AG08396 (cell line): Measurements from ENCODE around the gene CAMK2B.

Experiments used
- DNase-seq: peaks from one replicate; pipeline ENCODE4 v3.0.0; 2012; ENCODE audit warnings: low spot score, mixed read lengths

The CAMK2B gene

DNA sequence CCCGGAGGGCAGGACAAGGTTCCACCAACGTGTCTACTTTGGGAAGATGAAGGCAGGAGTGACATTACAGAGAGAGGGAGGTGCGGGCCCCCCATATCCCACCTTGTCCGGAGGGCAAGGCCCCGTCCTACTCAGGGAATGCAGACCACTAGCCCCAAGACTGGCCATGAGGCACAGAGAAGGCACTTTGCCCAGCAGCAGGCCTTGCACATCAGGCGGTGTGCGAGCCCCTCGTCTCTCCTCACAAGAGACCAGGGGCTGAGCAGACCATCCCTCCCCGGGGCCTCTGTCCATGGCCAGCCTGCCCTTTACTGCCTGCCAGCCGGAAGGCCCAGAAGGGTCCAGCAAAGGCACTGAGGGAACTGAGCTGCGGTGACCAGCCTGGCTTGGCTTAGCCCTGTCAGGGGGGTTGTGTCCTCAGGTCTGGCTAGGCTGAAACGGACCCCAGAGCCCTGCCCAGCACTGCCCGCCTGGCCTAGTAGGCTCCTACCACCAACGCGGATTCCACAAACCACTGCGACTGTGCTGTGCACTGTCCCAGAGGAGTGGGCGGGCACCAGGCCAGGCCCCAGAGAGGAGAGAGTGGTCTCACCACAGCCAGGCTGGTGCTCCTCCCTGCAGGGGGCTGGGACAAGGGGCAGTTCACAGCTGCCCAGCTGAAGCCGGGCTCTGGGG lies 16.7 kb downstream of the CAMK2B start:
- peak; percentile 11 for DNase-seq

DNA sequence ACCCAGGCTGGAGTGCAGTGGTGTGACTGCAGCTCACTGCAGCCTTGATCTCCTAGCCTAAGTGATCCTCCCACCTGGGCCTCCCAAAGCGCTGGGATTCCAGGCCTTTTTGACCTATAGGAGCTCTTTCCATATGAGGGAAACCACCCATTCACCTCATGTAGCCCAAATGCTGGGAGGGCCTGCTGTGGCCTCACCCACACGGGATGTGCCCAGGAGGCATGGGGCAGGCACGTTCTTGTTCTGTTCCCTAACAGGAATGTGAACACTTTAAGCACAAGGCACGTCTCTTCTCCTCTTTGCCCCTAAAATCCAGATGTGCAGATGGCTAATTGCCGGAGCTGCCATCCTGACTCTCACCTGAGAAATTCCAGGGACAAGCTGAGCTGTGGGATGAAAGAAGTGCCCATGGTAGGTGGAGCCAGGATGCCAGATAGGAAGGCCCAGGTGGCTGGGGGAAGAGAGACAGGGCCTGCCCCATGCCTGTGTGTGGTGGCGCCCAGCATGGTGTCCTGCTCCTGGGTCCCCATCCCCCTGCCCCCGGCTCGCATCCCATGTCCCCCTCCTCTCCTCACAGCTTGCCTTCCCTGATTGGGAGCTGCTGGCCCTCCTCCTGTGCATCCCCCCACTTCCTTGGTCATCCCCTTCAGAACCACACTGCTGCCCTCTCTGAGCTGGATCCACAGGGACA lies 17.3 kb downstream of the CAMK2B start:
- DNase-seq = no peak

DNA sequence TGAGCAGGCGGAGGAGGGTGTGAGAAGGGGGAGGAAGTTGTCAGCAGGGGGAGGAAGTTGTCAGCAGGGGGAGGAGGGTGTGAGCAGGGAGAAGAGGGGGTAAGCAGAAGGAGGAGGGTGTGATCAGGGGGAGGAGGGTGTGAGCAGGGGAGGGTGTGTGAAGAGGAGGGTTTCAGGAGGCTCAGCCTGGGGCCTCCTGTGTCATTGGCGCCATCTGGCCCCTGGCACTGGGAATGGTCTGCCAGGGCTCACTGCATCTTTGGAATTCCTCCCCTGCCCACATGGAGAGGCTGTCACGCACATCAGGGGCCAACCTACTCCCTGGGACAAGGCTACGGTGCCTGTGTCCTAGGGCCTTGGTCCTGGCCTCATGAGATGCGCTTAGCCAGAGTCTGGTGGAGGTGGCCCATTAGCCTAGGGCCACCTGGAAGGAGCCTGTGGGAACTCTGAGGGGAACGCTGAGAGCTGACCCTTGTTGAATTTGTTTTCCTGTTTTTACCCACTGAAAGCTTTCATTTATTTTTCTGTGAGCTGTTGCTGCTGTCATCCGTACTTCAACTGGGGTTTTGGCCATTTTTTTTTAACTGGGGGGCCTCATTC lies 18.0 kb downstream of the CAMK2B start:
- DNase-seq = peak; percentile 77

DNA sequence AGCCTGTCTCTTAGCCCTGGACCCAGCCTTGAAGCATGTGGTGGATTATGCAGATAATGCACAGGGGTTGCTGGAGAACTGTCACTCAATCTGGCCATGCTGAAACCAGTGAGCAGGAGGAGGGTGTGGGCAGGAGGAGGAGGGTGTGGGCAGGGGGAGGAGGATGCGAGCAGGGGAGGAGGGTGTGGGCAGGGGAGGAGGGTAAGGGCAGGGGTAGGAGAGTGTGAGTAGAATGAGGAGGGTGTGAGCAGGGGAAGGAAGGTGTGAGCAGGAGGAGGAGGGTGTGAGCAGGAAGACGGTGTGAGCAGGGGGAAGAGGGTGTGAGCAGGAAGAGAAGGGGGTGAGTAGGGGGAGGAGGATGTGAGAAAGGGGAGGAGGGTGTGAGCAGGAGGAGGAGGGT lies 18.8 kb downstream of the CAMK2B start:
- no peak for DNase-seq

DNA sequence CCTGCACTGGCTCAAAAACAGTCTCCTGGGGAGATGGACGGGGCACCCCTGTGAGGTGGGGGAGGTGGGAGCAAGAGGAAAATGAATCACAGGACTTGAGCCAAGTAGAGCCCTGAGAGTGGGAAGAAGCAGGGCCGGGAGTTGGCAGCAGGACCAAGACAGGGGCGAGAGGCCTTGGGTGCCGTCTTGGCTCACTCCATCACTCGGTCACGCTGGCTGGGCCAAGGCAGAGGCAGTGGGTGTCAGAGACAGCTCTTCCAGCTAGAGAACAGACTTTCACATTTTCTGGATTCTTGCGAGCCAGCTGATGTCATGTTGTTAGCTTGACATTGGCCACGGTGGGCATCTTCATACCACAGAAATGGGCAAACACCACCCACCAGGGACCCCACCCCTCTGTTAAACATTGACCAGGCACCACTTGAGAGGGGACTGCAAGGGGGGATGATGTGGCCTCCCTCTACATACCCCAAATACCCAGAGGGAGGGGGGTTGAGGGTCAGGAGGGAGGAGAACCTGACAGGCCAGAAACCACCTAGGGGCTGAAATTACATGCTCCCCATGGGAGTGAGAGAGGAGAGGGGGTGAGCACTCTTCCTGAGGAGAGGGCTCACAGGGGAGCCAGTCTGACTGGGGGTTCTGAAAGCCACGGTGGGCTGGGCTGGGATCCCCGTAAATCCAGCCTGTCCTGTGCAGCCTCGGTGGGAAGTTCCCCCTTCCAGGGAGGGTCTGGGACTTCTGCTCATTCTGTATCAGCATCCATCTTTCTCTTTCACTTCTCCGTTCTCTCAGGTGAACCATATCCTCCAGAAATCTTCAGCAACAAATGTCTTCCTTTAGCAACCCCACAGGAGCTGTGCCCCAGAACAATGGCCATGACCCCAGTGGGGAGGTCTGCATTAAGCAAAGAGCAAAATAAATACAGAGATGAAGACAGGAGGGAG lies 19.6 kb downstream of the CAMK2B start:
- DNase-seq = peak; percentile 12

DNA sequence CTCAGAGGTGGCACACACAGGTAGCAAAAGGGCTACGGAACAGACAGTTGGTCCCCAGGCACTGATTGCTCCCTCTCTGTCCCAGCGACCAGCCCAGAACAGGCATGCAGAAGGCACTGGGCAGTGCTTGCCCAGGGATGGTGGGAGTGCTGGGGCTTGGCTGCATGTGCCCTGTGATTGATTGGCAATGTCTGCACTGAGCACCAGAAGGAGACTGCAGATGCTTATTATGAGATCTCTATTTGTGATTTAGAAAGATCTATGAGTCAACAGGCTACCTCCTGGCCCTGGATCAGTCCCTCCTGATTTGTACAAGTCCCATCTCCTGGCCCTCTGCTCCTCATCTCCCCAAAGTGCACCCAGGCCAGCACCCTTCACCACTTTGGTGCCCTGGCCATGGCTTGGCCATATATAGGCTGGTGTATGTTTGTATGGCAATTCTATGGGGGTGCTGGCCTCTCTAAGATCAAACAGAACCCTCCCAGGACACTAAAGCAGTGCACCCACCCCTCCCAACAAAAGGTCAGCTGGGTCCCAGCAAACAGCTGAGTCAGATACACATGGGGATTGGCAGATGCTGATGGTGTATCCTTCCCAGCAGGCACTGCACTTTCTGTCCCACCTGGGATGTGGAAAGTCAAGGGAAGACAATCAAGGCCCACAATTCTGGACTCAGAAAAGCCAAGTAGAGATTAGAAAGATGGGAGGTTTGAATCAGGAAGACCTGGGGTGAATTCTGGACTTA lies 30.9 kb downstream of the CAMK2B start:
- peak; percentile 1 for DNase-seq

DNA sequence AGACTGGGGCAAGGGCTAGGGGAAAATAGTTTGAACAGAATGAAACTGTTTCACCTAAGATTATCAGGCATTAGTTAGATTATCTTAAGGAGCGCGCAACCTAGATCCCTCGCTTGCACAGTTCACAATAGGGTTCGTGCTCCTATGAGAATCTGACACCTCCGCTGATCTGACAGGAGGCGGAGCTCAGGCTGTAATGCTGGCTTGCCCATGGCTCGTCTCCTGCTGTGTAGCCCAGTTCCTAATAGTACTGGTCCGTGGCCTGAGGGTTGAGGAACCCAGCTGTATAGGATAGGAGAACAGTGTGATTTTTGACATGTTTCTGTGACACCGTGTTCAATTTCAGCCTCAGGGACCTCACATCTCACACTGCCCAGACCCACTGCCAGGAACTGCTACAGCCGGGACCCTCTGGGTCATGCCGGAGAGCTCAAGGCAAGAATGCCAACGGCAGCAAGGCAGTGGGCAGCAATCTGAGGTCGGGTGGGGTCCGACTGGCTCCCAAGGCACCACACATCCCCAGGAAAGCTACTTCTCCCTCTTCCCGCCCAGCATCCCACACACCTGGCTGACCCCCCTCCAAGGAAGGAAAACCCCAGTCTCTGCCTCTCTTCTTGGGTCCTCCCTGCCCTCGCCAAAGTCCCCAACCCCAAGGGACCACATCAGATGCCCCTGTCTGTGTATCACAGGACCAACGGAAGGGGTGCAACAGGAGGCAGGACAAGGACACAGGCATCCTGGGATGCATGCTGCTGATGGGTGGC lies 31.7 kb downstream of the CAMK2B start:
- DNase-seq = no peak

DNA sequence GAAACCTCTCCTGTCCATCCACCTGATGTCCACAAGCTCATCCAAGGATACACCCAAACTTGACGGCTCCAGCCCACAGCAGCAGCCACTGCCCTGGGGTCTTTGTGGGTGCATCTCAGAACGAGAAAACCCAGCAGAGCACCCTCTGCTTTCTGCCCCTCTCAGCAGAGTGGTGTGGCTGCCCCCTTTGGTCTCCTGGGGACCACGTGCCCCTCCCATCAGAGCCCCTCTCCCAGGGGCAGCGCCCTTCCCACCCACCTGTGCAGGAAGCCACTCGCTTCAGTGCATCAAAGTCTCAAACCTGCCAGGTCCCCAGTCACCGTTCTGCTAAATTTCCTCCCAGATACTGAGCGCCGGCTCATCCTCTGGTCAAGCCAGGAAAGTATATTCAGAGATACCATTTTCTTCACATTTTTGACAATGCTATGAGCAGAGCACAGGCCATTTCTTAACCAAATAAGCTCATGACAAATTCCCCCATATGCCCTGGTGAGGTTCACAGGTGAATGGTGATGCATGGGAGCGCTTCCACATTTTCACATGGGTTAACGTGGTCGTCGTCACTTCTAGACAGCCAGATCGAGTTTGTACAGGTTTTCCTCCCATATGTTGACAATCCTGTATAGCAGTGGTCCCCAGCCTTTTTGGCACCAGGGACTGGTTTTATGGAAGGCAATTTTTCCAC lies 32.4 kb downstream of the CAMK2B start:
- no peak for DNase-seq

DNA sequence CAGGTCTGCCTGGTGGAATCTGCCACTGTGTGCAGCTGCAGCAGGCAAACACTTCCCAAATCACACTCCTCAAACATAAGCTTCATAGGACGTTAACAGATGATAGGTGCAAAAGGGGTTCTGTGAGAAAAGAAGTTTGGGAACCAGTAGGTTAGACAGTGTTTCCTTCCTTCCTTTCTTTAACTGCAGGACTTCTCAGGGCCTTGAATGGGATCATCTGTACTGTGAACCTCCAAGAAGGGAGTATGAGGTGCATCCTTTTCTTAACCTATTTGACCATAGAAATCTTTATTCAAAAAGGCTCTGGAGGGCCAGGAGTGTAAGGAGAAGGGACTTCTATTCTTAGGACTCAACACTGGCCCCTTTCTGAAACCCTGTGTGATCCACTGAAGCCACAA lies 33.0 kb downstream of the CAMK2B start:
- DNase-seq = no peak

DNA sequence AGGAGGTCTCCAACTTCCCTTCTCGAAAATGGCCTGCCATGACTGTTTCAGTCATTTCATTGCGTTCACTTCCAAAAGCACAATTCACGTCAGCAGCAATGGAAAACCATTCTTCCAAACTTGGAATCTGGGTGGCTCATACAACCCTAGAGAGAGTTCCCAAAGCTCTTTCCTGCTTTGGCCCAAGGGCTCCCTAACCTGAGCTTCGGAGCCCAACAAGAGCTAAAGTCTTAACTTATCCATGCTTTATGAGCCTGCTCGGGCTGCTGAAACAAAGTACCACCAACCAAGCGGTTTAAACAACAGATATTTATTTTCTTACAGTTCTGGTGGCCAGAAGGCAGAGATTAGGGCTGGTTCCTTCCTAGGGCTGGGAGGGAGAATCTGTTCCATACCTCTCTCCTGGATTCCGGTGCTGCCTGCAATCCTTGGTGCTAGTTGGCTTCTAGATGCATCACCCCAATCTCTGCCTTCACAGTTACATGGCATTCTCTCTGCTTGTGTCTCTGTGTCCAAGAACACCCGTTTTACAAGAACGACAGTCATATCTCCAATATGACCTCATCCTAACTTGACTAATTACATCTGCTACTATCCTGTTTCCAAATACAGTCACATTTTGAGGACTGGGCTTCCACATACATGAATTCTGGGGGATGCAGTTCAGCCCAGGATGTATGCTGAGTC lies 33.5 kb downstream of the CAMK2B start:
- DNase-seq = no peak

DNA sequence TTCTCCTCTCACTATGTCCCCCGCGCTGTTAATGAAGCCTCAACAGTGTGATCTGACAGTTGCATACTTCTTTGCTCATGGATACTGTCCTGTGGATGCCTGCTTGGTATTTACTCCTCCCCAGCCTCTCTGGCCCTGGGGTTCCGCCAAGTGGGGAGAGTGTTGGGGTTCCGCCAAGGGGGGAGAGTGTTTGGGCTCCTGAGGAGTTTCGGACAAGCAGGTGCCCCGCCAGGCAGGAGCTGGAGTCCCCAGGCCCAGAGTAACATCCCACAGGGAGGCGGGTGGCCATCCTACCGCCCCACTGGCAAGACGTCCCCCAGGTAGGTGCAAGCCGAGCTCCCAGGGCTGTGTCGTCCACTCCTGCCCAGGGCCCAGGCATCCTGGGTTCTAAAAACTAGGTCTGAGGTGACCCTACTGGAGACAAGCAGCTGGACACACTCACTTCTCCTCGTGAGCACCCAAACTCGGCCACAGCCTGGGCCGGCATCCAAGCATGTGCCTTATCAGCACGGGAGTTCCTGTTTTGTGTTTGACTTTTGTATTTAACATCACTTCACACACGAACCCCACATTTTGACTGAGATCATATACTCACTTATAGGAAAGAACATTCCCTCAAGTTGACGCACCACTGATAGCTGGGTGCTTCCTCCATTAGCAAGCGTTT lies 34.2 kb downstream of the CAMK2B start:
- peak; percentile 64 for DNase-seq

DNA sequence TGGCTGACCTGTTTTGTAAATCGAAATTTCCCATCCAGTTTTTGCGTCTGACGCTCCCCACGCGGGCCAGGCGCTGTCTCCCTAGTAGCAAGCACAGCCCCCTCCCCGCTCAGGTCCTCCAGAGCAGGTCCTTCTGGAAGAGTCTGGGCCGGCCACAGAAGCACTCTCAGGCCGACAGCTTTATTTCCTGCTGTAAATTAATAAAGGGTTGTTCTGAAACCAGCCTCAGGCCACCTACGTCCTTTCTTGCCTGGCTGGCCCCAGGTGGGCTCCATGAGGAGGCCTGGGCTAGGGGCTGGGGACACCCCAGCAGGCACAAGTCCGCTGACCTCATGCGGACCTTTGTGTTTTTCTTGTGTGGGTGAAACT lies 35.2 kb downstream of the CAMK2B start:
- no peak for DNase-seq

DNA sequence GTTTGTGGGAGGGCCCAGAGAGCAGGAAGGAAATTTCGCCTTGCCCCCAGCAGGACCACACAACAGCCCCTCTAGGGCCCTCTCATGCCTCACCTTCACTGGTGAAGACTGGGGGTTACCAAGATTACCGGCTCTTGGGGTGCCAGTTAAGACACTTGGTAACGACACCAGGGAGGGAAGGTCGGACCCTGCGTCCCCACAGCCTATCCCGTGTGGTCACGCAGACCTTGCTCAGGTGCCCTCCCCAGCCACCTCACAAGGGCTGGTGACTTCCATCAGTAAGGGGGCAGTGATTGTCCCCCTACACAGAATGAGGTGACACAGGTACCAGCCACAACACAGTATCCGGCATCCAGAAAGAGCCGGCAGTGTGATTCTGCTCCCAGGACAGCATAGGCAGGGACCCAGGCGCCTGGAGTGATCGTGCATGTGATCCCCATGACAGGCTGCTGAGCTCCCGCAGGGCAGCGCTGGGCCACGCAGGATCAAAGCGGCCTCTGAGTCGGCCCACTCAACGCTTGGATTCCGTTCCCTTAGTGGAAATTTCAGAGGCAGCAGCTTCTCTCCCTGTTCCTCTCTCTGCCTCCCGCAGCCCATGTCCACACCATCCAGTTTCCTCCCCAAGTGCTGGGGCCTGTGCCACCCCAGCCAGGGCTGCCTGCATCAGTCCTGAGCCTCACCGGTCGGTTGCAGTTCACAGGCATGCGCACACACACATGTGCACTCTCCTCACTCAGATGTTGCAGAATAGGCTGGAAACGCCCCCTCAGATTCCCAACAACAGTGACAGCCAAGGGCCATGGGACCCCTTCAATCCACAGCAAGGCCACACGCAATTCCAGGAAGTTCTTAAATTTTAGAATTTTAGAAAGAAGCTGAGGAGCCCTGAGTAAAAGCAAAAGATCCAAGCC lies 35.8 kb downstream of the CAMK2B start:
- DNase-seq = no peak

DNA sequence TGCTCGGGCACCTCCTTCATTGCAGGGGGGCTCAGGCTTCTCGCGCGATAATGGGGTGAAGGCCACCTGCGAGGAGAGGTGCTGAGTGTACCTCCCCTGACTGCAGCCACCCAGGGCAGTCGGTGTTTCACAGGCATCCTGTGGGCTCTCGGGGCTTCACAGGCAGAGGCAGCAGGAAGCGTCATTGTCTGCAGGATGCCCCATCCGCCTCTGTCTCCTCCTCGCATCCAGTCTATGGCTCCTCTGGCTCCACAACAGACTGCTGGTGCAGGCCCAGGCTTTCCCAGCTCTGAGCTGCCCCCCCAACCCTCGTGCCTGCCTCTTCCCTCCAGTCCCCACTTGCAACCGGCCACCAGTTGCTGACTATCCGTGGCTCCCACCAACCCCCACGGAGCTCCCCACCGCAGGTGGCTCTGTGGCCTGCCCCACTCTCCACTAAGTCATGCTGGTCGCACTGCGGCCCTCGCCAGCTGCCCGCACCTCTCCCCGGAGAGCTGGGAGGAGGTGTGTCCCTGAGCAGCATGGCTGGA lies 36.5 kb downstream of the CAMK2B start:
- DNase-seq = no peak

DNA sequence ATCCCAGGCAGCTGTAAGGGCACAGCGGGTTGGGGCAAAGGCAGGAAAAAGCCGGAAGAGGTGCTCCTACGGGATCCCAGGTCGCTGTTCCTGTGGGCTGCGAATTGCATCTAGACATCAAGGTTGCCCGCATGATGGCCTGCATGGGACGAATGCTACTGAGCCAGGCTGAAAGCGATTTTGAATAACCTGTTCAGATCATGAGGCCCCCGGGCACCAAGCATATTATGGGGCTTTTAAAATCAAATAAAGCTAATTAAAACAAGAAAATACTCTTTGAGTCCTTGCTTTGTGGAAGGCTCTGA lies 37.1 kb downstream of the CAMK2B start:
- DNase-seq = no peak

DNA sequence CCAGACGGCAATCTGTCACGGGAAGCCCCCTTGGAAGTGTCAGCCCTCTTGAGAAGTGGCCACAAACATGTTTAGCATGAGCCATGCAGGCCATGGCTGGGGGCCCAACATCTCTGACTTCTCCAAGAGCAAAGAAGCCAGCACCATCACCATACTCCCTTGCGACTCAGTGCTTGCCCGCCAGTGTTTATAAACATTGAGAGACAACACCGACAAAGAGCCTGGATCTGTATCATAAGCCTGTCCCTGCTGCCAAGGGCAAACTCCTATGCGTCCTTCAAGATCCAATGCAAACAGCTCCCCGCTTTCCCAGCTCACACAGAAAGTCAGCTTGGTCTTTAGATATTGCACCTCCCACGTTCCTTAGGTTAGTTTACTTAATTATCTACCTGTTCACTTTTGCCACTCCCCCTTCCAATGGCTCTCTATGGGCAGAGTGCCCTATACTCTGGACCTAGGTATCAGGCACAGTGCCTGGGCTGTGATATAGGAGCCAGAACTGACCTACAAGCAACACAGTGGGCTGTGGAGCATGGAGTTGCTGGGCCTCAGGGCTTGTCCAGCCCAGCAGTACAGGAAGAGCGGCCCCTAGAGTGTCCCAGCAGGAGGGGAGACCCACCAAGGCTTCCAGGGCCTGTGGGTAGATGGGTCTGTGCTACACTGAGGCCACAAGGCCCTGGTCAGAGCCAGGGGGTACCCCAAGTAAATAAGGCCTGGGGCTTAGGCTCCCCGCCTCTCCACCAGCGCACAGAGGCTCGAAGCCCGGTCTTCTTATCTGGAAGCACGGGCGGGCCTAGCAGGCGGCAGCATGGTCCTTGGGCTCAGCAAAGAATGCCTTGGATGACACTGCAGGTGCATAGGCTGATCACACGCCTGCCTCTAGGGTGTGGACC lies 37.7 kb downstream of the CAMK2B start:
- no peak for DNase-seq
